NCI-H748 treated with DMSO at 0.1 percent for 48 hours (cell line): ENCODE data around the gene USP46.

Experiments
- DNase-seq: peaks from one replicate; lab custom pipeline; 2025; lab: John Stamatoyannopoulos, UW

USP46 gene

GRCh38 chr4:52655506-52655905 is 3.6 kb downstream of the USP46 start:
- no peak for DNase-seq

- no peak for DNase-seq
These were observed 7.0 kb downstream of the USP46 start for GRCh38 chr4:52651996-52652672.

- DNase-seq, result no peak
These were observed 10.3 kb downstream of the USP46 start for GRCh38 chr4:52648836-52649235.

GRCh38 chr4:52646741-52647140 is 12.4 kb downstream of the USP46 start:
- DNase-seq, result no peak

- DNase-seq, result no peak
These were observed 13.0 kb downstream of the USP46 start for GRCh38 chr4:52646096-52646495.

GRCh38 chr4:52645300-52645699 is 13.8 kb downstream of the USP46 start:
- DNase-seq, result no peak

- DNase-seq, result no peak
These were observed 15.3 kb downstream of the USP46 start for GRCh38 chr4:52643785-52644244.

GRCh38 chr4:52643190-52643589 is 15.9 kb downstream of the USP46 start:
- DNase-seq, result no peak

- DNase-seq, result no peak
These were observed 17.1 kb downstream of the USP46 start for GRCh38 chr4:52641854-52642563.

- no peak for DNase-seq
These were observed 18.1 kb downstream of the USP46 start for GRCh38 chr4:52640808-52641565.

GRCh38 chr4:52638717-52639116 is 20.4 kb downstream of the USP46 start:
- no peak for DNase-seq

GRCh38 chr4:52637116-52637515 is 22.0 kb downstream of the USP46 start:
- no peak for DNase-seq

- DNase-seq, result no peak
These were observed 23.5 kb downstream of the USP46 start for GRCh38 chr4:52635560-52635959.

- no peak for DNase-seq
These were observed 24.0 kb downstream of the USP46 start for GRCh38 chr4:52635130-52635529.

GRCh38 chr4:52633846-52634245 is 25.3 kb downstream of the USP46 start:
- DNase-seq, result no peak

GRCh38 chr4:52628974-52629373 is 30.1 kb downstream of the USP46 start:
- DNase-seq, result no peak

GRCh38 chr4:52628543-52628942 is 30.6 kb downstream of the USP46 start:
- DNase-seq, result no peak

- DNase-seq, result no peak
These were observed 31.2 kb downstream of the USP46 start for GRCh38 chr4:52627876-52628275.

- DNase-seq, result no peak
These were observed 33.9 kb downstream of the USP46 start for GRCh38 chr4:52625216-52625615.

GRCh38 chr4:52622564-52622963 is 36.5 kb downstream of the USP46 start:
- no peak for DNase-seq

GRCh38 chr4:52621567-52621966 is 37.5 kb downstream of the USP46 start:
- DNase-seq, result no peak

- no peak for DNase-seq
These were observed 39.5 kb downstream of the USP46 start for GRCh38 chr4:52619591-52619931.
